Activated CD4-positive, alpha-beta T cell treated with anti-CD3 and anti-CD28 coated beads, Interleukin-2, amount 50 U/mL, for 1 hour (primary cell): ENCODE measurements around the gene NOL7.

Experiments used
- DNase-seq: peaks from one replicate; pipeline ENCODE4 v3.0.0-alpha.2; 2020

NOL7 gene

GRCh38 chr6:13660273-13660672, 45.1 kb downstream of the NOL7 start:
- no peak for DNase-seq

GRCh38 chr6:13660893-13661292, 45.8 kb downstream of the NOL7 start:
- DNase-seq: no peak

DNA sequence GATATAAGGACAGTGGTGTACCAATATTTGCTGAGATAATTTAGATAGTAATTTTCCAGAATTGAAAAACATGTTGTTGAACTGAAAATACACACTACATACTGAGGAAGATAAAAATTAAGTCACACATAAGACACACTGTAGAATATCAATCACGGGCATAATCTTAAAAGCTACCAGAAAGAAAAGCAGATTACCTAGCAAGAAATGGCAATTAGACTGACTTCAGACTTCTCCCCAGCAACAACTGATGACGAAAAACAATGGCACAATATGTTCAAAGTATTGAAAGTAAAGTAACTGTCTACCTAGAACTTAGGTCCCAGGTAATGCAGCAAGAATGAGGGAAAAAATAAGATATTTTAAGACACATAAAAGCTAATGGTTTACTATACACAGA, 46.5 kb downstream of the NOL7 start:
- no peak for DNase-seq

DNA sequence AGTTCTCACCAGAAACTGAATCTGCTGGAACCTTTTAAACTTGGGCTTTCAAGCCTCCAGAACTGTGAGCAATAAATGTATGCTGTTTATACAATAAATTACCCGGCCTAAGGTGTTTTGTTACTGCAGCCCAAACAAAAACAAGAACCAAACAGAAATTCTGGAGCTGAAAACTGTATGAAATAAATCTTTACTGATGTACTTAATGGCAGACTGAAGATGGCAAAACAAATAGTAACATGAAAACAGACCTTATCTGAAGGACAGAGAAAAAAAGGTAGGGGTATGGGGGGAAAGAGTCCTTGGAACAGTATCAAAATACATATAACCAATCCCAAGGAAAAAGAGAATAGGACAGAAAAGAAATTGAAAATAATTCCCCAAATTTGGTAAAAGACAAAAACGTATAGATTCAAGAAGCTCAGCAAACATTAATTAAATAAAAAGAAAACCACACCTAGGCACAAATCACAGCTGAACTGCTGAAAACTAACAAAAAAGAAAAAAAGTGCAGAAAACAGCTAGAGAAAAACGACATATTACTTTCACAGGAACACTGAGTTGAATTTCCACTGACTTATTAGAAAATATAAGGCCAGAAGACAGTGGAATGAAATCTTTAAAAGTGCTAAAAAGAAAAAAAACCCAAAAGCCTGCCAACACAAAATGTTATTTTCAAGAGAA, 47.7 kb downstream of the NOL7 start:
- DNase-seq: no peak

- no peak for DNase-seq
These were observed 48.9 kb downstream of the NOL7 start for GRCh38 chr6:13663986-13664385.

GRCh38 chr6:13664703-13665352, 49.7 kb downstream of the NOL7 start:
- no peak for DNase-seq

DNA sequence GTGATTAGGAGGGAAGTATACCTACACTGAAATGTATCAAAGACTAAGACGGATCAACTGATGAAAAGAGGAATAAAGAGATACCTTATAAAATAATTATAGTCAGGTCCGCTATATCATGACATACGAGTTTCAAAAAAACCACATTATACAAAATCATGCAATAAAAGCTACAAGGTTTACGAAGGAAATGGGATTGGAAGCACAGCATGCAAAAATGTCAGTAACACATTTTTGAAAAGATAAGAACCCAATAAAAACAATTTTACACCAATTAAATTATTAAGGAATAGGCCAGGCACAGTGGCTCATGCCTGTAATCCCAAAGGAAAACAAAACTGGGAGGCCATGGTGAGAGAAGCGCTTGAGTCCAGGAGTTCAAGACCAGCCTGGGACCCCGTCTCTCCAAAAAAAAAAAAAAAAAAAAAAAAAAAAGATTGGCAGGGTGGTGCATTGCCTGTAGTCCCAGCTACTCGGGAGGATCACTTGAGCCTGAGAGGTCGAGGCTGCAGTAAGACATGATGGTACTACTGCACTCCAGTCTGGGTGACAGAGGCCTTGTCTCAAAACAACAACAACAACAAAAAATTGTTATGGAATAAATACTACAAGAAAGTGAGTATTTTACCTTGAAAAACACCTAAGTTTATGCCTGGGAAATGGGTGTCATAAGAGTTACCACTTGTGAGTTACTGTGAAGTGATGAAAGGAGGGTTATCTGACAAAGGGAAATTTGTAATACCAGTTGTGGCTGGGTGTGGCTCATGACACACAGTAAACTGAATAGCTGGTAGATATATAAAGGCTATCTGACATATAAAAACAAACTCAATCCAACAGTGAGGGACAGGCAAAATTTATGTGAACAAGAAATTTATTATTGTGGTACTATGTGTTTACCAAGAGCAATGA, 51.3 kb downstream of the NOL7 start:
- no peak for DNase-seq

GRCh38 chr6:13667655-13668054, 52.5 kb downstream of the NOL7 start:
- DNase-seq: no peak

DNA sequence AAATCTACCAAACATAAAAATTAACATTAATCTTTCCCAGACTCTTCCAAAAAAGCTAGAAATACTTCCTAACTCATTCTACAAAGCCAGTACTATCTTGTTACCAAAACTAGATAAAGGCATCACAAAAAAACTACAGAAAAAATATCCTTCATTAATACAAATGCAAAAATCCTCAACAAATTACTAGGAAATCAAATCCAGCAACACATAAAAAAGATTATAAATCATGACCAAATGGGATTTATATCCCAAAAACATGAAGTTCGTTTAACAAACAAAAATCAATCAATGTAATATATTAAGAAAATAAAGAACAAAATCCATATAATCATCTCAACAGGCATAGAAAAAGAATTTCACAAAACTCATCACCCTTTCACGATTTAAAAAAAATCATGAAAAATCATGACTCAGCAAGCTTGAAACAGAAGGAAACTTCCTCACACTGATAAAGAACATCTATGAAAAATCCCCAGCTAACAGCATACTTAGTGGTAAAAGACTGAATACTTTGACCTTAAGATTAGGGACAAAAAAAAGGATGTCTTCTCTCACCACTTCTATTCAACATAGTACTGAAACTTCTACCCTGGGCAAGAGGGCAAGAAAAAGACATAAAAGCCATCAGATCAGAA, 53.3 kb downstream of the NOL7 start:
- no peak for DNase-seq

DNA sequence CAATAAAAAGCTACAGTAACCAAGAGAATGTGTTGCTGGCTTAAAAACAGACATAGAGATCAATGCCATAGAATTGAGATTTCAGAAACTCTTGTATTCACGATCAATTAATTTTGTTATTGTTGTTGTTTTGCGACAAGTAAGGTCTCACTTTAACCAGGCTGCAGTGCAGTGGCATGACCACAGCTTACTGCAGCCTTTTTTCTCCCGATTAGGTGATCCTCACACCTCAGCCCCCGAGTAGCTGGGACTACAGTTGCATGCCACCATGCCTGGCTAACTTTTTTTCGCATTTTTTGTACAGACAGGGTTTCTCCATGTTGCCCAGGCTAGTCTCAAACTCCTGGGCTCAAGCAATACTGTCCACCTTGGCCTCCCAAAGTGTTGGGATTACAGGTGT, 54.3 kb downstream of the NOL7 start:
- no peak for DNase-seq
